WTC11 (cell line): ENCODE data around the gene BNC2.

Source experiments
- TCF7 ChIP-seq: sonication (generic); formaldehyde crosslinking; IDR thresholded peaks from 2 replicates; pipeline ENCODE4 v1.8.0; 2022; ENCODE audit warnings: mild to moderate bottlenecking, low read depth, missing genetic modification reagents, moderate library complexity
- TF ChIP-seq, protein P1 (sequence below): fragments of 200-600 bp; IDR thresholded peaks from 2 replicates; pipeline ENCODE4 v1.8.0; 2022; ENCODE audit warnings: antibody characterized with exemption

DNA sequence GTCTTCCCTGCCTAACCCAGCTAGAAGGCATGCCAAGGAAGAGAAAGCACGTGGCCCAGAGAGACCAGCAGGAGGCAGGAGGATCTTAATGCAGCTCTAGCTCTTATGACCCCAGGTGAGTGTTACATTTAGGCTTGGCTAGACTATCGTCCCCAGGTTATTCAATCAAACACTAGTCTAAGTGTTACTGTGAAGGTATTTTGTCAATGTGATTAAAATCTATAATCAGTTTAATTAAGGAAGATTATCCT is 483.7 kb downstream of the BNC2 start:
- TF ChIP-seq, protein P1, sequence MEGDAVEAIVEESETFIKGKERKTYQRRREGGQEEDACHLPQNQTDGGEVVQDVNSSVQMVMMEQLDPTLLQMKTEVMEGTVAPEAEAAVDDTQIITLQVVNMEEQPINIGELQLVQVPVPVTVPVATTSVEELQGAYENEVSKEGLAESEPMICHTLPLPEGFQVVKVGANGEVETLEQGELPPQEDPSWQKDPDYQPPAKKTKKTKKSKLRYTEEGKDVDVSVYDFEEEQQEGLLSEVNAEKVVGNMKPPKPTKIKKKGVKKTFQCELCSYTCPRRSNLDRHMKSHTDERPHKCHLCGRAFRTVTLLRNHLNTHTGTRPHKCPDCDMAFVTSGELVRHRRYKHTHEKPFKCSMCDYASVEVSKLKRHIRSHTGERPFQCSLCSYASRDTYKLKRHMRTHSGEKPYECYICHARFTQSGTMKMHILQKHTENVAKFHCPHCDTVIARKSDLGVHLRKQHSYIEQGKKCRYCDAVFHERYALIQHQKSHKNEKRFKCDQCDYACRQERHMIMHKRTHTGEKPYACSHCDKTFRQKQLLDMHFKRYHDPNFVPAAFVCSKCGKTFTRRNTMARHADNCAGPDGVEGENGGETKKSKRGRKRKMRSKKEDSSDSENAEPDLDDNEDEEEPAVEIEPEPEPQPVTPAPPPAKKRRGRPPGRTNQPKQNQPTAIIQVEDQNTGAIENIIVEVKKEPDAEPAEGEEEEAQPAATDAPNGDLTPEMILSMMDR: no peak
- TF ChIP-seq TCF7 (CRISPR knock-in tag): no peak
